Activated T-helper 17 cell treated with anti-CD3 and anti-CD28 coated beads, Interleukin-2, amount 50 U/mL, for 72 hours (primary cell): ENCODE measurements around the gene NPAS3. TPM values are rescaled to one million over a fixed set of nuclear protein-coding genes. Genes with fewer than 3 reads are reported as not detected.

Experiments used
- ATAC-seq: fragments of 150-1000 bp; cut with Tn5 transposase; replicated peaks from 2 replicates; pipeline ENCODE4 v1.10.0; 2021; ENCODE audit warnings: mild to moderate bottlenecking, moderate library complexity
- H3K27ac Mint-ChIP-seq: one replicate; pipeline ENCODE4 v1.8.0; 2022; ENCODE audit warnings: mixed read lengths
- H3K27me3 Mint-ChIP-seq: one replicate; pipeline ENCODE4 v1.8.0; 2022; ENCODE audit warnings: mixed read lengths
- H3K36me3 Mint-ChIP-seq: one replicate; pipeline ENCODE4 v1.8.0; 2022; ENCODE audit warnings: low read depth, mild to moderate bottlenecking, mixed read lengths
- H3K4me1 Mint-ChIP-seq: one replicate; pipeline ENCODE4 v1.8.0; 2022; ENCODE audit warnings: mixed read lengths
- H3K4me3 Mint-ChIP-seq: one replicate; pipeline ENCODE4 v1.8.0; 2022; ENCODE audit warnings: mild to moderate bottlenecking, mixed read lengths
- H3K9me3 Mint-ChIP-seq: one replicate; pipeline ENCODE4 v1.8.0; 2022; ENCODE audit warnings: mixed read lengths
- total RNA-seq, 2 donors: library from RNA; stranded (reverse); gene quantifications; one replicate each; pipeline ENCODE4 v1.2.3, GENCODE V29; 2022

NPAS3 gene
- total RNA-seq, 2 donors from 2014 or later, result not detected

DNA sequence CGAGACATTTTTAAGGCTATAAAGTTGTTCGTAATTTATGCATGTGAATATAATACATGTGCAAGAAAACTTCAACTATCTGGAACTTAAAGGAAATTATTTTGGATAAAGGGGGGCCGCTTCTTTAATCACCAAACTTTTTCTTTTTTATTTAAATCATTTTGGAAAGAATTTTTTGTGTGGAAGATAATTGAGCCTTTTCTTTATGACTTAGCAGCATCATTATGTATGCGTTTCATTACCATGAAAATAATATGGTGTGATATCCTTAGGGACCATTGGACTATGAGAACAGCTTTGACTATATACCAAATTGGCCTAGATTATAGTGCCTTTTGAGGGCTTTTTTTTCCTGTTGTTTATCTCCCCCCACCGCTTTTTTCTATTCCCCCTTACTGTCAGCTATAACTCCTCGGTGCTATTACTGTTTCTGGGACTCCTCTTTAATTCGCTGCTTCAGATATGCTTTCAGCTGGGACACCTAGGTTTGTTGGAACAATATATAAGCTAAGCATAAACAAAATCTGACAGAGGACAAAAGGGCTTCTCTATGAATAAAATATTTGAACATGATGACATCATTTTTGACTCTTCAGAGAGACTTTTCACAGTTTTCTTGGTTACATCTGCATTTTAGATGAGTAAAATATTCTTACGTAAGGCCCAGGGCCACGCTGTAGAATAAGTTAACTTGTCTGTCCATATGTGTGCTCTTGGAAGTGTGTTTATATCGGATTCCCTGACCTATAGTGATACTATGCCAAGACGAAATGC is 392.7 kb downstream of the NPAS3 start:
- no peak overlapping the region for H3K27ac Mint-ChIP-seq
- no peaks in the 10 kb centered on the region for H3K4me1 Mint-ChIP-seq
- H3K4me3 Mint-ChIP-seq, result no peak overlapping the region
- peaks cover 6% of the 10 kb centered on the region for H3K27me3 Mint-ChIP-seq
- no peaks in the 10 kb centered on the region for H3K9me3 Mint-ChIP-seq
- no peaks in the 10 kb centered on the region for H3K36me3 Mint-ChIP-seq
- ATAC-seq, result no peak

DNA sequence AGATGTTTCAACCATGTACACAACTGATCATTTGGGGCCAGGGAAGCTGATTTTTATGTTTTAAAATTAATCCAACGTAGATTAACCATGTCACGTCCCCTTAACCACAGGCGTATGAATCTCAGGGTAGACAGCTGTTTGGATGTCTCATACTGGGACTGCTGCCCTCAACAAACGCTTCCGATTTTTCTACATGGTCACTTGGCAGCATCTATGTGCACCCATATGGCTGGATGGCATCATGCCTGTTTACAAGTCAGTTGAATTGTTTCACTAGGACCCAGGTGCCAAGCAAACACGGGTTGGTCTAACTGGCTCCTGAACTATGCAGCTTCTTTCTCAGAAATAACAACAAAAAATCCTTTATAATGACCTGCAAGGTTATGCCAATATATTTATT is 393.8 kb downstream of the NPAS3 start:
- H3K9me3 Mint-ChIP-seq, result no peaks in the 10 kb centered on the region
- ATAC-seq, result no peak
- H3K4me3 Mint-ChIP-seq, result no peak overlapping the region
- H3K4me1 Mint-ChIP-seq, result no peaks in the 10 kb centered on the region
- H3K27me3 Mint-ChIP-seq, result peaks cover 6% of the 10 kb centered on the region
- no peak overlapping the region for H3K27ac Mint-ChIP-seq
- no peaks in the 10 kb centered on the region for H3K36me3 Mint-ChIP-seq

DNA sequence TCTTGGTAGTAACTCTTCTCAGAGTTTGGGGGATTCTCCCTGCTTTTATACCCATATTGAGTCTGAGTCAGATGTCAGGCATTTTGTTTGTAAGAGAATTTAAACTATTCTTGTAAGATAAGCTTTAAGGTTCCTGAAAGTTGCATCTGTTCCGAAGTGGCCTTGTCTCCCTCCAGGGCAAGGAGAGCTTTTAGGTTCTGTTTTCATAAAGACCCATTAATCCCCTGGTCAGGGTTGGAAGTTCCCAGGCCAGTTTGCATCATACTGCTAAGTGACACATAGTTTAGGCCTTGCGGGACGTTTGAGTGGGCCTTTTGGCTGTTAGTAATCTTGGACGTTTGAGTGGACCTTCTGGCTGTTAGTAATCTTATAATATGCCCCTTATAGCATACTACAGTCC is 396.7 kb downstream of the NPAS3 start:
- Mint-ChIP-seq H3K9me3 (no peaks in the 10 kb centered on the region), H3K36me3 (no peaks in the 10 kb centered on the region), H3K4me1 (no peaks in the 10 kb centered on the region), H3K27ac (no peak overlapping the region), H3K27me3 (no peaks in the 10 kb centered on the region), H3K4me3 (no peak overlapping the region)
- no peak for ATAC-seq

DNA sequence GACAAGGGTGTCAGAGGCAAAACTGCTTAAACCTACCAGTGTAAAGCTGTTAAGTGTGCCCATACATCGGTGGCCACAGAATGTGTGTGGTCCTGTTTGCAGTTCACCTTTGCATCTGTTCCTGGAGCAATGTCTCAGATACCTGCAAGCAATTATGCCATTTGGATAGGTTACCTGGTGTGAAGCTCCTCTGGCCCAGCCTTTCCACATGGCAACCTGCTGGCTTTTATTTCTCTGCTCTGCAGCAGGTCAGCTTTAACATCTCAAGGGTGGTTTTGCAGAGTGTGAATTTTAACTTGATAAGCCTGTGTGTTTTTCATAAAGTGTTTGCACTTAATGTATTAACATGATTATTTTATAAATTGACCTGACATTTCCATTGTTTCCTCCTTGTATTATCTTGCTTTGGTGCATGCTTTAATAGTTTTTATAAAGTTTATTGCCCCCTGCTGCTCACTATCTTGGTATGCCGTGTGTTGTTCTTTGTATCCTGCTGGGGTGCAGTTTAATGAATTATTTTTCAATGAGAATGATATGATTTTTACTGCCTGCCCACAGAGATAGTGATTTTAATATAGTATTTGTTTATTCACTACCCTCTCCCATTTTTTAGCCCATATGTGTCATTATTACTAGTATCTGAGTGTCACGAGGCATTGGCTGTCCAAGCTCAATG is 403.8 kb downstream of the NPAS3 start:
- H3K4me1 Mint-ChIP-seq, result no peaks in the 10 kb centered on the region
- H3K9me3 Mint-ChIP-seq, result no peaks in the 10 kb centered on the region
- H3K27ac Mint-ChIP-seq, result no peak overlapping the region
- peaks cover 6% of the 10 kb centered on the region for H3K27me3 Mint-ChIP-seq
- no peak for ATAC-seq
- H3K36me3 Mint-ChIP-seq, result no peaks in the 10 kb centered on the region
- no peak overlapping the region for H3K4me3 Mint-ChIP-seq

DNA sequence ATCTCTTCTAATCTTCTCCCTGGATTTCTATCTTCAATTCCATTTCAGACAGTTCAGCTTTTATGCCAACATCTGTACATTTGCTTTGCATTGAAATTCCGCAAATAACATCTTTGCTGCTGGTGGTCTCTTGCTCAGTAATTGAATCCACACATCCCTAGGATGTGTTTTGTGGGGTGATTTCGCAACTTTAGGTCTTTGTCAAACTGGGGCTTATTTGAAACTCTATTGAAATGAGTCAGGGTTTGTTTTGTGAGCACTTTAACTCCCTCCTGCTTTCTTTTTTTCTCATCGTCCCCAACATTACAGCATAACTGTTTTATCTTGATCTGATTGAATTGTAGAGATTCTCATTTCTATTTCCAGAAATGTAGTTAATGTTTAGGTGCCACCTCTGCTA is 404.3 kb downstream of the NPAS3 start:
- no peak for ATAC-seq
- H3K27ac Mint-ChIP-seq, result no peak overlapping the region
- H3K27me3 Mint-ChIP-seq, result peaks cover 6% of the 10 kb centered on the region
- H3K9me3 Mint-ChIP-seq, result no peaks in the 10 kb centered on the region
- no peaks in the 10 kb centered on the region for H3K36me3 Mint-ChIP-seq
- H3K4me1 Mint-ChIP-seq, result no peaks in the 10 kb centered on the region
- no peak overlapping the region for H3K4me3 Mint-ChIP-seq

DNA sequence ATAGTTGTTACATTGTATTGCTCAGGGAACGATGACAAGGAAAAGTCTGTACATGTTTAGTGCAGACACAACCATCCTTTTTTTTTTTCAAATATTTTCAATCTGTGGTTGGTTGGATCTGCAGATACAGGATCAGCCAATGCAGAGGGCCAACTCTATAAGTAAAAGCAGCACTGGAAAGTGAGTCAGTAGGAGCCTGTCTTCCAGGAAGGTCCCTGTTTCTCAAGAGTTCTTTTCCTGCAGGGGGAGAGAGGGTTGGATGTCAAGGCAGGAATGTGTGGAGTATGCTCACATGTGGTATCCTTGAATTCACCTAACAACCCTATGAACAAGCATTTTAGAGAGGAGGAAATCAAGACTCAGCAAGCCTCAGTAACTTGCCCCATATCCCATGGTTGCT is 409.1 kb downstream of the NPAS3 start:
- Mint-ChIP-seq H3K9me3 (no peaks in the 10 kb centered on the region), H3K27me3 (peaks cover 4% of the 10 kb centered on the region), H3K4me3 (no peak overlapping the region), H3K4me1 (no peaks in the 10 kb centered on the region), H3K27ac (no peak overlapping the region), H3K36me3 (no peaks in the 10 kb centered on the region)
- ATAC-seq, result no peak

DNA sequence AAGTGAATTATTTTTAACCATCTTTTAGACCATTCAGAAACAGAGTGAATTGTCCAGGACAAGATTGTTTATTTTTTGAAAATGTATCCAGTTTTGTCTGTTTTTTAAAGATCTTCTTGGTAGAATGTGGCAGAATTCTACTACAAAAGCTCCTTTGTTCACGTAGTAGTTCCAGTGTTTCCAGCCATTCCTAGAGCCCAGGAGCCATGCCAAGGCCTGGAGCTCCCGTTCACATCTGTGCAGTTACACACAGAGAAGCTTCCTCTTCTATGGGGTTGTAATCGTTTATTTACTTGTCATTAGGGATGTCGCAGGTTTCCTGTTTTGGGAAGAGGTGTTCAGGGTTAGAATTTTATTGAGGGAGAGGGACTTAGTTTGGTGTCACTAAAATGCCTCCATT is 409.8 kb downstream of the NPAS3 start:
- Mint-ChIP-seq H3K4me1 (no peaks in the 10 kb centered on the region), H3K27ac (no peak overlapping the region), H3K9me3 (no peaks in the 10 kb centered on the region), H3K36me3 (no peaks in the 10 kb centered on the region), H3K4me3 (no peak overlapping the region), H3K27me3 (peaks cover 2% of the 10 kb centered on the region)
- ATAC-seq, result no peak

DNA sequence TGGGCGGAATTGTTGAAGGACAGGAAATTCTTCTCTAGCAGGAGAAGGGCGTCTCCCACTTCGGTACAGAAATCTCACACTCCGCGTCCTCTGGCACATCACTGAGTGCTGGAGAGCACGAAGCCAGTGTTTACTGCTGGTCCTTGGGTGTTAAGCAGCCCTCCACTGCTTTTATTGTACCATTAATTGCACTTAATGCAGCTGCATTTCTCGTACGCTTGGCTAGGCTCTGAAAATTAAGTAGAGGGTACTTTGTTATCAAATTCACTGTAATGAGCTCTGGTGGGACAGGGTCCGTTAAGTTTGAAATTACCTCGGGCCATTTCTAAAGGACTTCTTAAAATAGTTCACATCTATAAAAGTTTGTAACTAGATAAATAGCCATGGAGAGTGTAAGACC is 411.2 kb downstream of the NPAS3 start:
- Mint-ChIP-seq H3K36me3 (no peaks in the 10 kb centered on the region), H3K4me1 (no peaks in the 10 kb centered on the region), H3K9me3 (no peaks in the 10 kb centered on the region), H3K27me3 (peaks cover 3% of the 10 kb centered on the region), H3K27ac (no peak overlapping the region), H3K4me3 (no peak overlapping the region)
- ATAC-seq, result no peak

DNA sequence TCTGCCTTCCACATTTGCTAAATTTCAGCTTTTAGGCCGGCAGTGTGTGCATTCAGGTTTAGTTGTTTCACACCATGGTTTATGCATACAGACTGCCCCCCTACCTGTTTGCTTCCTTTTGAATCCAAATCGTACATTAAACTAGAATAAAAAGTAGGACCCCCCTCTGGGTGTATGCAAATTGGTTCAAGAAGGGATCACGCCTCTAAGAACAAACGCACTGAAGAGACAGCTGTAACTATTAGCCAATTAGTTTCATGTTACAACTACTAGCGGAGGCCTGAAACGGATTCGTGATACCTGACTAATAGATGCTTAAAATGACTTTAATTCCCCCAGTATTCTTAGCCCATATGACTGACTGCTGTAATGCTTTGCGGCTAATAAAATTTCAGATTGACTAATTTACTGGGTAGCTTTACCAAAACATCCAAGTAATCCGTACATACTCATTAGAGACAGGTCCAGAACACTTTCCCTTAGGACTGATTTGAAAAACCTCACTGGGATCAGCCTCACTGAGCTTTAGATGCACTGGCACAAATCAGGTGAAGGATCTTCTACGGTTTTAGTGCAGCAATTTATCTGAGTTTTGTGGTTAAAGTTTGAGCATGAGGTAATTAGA is 411.8 kb downstream of the NPAS3 start:
- Mint-ChIP-seq H3K9me3 (no peaks in the 10 kb centered on the region), H3K27ac (no peak overlapping the region), H3K4me3 (no peak overlapping the region), H3K4me1 (no peaks in the 10 kb centered on the region), H3K36me3 (no peaks in the 10 kb centered on the region), H3K27me3 (peaks cover 6% of the 10 kb centered on the region)
- ATAC-seq, result no peak

DNA sequence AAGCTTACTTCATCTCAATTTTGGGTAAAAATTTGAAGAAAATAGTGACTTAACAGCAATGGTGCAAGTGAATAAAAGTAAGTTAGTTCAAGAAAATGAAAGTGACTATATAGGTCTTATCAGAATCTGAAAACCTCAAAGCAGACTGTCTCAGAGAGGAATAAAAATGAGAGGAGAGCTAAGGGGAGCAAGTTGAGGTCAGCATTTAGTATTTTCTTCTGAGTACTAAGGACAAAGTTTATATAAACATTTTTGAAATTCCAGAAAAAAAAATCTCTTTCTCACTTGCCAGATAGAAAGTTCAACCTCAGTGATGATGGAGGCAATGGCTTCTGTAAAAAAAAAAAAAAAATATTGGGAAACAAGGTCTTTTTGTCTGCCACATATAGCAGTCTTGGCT is 414.1 kb downstream of the NPAS3 start:
- no peak for ATAC-seq
- Mint-ChIP-seq H3K4me1 (no peaks in the 10 kb centered on the region), H3K36me3 (no peaks in the 10 kb centered on the region), H3K9me3 (no peaks in the 10 kb centered on the region), H3K27ac (no peak overlapping the region), H3K27me3 (peaks cover 3% of the 10 kb centered on the region), H3K4me3 (no peak overlapping the region)

DNA sequence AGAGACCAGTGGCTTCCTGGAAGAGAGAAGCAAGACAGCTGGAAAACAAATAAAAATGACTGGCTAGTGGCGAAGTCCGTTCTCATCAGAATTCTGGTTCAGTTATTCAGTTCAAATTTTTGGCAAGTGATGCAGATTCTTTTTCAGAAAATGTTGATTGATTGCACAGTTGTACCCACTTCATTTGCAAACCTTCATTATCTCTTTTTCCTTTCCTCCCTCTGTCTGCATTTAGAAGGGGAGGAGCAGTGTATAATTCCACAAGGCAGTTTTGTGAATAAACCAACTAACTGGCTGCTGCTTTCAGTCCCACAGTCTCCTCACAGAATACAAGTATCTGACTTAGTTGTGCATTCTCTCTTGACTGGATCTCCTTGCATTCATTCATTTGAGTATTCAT is 417.5 kb downstream of the NPAS3 start:
- peaks cover 3% of the 10 kb centered on the region for H3K27me3 Mint-ChIP-seq

DNA sequence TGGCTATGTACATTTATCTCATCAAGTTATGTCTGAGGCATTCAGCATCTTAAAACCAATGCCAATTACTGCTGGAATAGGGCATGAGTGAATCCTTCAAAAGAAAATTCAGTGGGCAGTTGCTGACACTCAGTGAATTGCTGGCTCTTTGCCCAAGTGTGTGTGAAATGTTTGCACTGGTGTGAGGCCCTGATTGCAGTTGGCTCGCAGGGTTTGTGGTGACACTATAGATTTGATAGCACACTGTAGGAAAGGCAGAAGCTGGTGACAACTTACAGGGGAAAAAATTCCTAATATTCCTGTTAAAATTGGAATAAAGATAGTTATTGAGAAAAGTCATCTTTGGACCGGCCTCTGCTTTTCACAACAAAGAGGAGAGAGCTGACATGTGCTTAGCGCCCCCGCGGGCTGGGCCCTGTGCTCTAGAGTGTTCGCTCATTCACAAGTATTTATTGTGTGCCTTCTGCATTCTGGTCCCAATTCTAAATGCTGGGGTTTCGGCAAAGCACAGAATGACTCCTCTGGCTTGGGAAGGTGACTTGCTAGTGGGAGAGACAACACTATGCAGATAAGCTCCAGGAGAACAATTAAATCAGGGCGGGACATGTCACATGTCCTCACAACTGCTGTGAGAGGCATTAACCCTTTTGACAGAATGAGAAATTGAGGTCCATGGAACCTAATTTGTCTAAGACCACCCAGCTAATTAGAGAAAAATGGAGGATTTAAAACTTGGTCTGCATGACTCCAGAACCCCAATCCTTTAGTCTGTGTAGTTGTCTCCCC is 418.7 kb downstream of the NPAS3 start:
- Mint-ChIP-seq H3K9me3 (no peaks in the 10 kb centered on the region), H3K4me3 (no peak overlapping the region), H3K36me3 (no peaks in the 10 kb centered on the region), H3K4me1 (no peaks in the 10 kb centered on the region), H3K27me3 (peaks cover 3% of the 10 kb centered on the region), H3K27ac (no peak overlapping the region)
- ATAC-seq, result no peak

More for the DNA sequence above, 417.5 kb downstream of the NPAS3 start:
- Mint-ChIP-seq H3K36me3 (no peaks in the 10 kb centered on the region), H3K9me3 (no peaks in the 10 kb centered on the region), H3K4me3 (no peak overlapping the region), H3K4me1 (no peaks in the 10 kb centered on the region), H3K27ac (no peak overlapping the region)
- ATAC-seq, result no peak

DNA sequence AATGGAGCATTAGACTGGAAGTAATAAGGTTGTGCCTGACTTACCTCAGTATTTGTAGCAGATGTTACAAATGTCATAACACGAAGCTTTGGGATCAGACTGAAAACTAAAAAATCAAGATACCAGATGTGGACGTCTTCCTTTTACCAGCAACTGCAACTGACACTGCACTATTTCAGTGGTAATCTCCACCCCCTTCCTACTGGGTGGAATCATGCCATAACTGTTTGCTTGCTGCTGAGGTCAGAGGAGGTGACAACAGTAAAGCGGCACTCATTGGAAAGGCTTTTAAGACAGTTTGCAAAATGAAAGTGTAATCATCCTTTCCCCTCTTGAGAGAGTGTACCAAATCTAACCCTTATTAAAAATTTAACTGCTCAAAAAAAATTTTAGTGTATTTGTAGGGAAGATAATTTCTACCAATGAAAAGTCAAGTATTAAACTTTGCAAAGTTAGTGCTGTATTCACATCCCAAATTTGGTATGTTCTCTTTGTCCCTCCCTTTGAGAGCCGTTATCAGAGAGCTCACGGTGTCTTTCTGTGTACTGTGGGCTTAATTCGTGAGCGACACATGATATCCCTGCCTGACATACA is 420.7 kb downstream of the NPAS3 start:
- peaks cover 3% of the 10 kb centered on the region for H3K27me3 Mint-ChIP-seq
- H3K4me3 Mint-ChIP-seq, result no peak overlapping the region
- no peaks in the 10 kb centered on the region for H3K4me1 Mint-ChIP-seq
- H3K36me3 Mint-ChIP-seq, result no peaks in the 10 kb centered on the region
- no peaks in the 10 kb centered on the region for H3K9me3 Mint-ChIP-seq
- ATAC-seq, result no peak
- H3K27ac Mint-ChIP-seq, result no peak overlapping the region

DNA sequence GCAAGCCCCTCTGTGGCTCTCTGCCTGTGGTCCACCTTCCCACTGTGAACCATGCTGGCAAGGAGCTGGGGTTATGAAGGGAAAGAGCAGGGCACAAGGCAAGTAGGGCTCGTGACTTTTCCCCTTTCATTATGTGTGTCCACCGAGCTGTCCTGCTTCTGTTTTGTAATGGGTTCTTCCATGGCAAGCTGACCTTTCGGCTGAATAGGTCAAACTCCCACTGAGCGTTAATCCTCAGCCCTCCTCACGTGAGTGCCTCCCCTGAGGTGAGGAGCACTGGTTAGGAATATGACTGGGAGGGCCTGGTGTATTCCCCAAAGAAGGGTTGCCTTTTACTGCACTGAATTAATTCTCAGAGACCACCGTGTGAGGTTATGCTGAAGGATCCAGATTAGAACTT is 424.3 kb downstream of the NPAS3 start:
- Mint-ChIP-seq H3K4me3 (no peak overlapping the region), H3K27me3 (no peaks in the 10 kb centered on the region), H3K27ac (no peak overlapping the region), H3K36me3 (no peaks in the 10 kb centered on the region), H3K4me1 (no peaks in the 10 kb centered on the region), H3K9me3 (no peaks in the 10 kb centered on the region)
- ATAC-seq, result no peak
